Measurements from ENCODE around the gene SLC4A3. TPM values are rescaled to one million over a fixed set of nuclear protein-coding genes. Genes with fewer than 3 reads are reported as not detected.

SLC4A3 gene
- total and polyA plus RNA-seq, 2 of the 13 experiments (the other 11 are each of a cell fraction or from before 2014, with no cell fraction given): 0.18 to 0.95 TPM

DNA sequence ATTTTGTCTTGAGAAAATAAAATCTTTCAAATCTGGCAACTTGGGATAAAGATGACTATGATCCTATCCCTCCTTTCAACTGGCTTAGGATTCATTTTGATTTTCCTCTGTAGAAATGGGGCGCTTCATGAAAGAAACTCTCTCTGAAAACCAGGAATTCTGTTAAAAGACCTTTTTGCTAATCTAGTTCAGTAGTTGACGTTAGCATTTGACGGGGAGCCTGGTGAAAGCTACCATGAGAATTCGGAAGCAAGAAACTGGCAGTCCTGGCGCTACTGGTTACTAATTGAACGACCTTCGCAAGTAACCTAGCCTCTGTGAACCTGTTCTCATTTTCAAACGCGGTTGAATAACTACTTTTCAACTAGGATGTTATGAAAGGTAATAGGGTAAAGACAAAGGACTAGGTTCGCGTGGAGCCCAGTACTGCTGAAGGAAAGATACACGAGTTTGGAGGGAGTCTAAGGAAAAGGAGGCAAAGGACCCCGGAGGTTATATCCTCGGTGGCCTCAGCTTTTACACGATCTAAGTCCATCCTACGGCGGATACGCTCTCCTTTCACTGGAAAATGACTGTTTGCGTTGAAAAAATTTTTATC, 30.4 kb upstream of the SLC4A3 start (continued):
- TF ChIP-seq CBX2 (IDR thresholded peaks at IDR 0.05; ENCODE audit: low read depth, low read length) (no peak), CBX2 (CRISPR knock-in tag; IDR thresholded peaks at IDR 0.05; ENCODE audit: low read depth) (no peak), ZNF703 (CRISPR knock-in tag; IDR thresholded peaks at IDR 0.05; ENCODE audit: borderline replicate concordance) (no peak), ZNF251 (CRISPR knock-in tag; IDR thresholded peaks at IDR 0.05) (no peak), TBP (CRISPR knock-in tag; IDR thresholded peaks at IDR 0.05) (no peak), NR2F2 (IDR thresholded peaks at IDR 0.05; ENCODE audit: borderline replicate concordance, low read depth) (0 out of 2 replicates have a peak, but pooled peaks have one; percentile 8), ZNF776 (CRISPR knock-in tag; IDR thresholded peaks at IDR 0.05) (no peak), ZNF12 (CRISPR knock-in tag; IDR thresholded peaks at IDR 0.05) (no peak; the same call in 1 of the 2 replicates), TCF7L2 (IDR thresholded peaks at IDR 0.05; ENCODE audit: low read depth, low read length) (no peak), ZNF121 (CRISPR knock-in tag; IDR thresholded peaks at IDR 0.05) (no peak), RBM22 (optimal IDR thresholded peaks at IDR 0.05; ENCODE audit: low read length) (peak; percentile 64), HDAC2 (CRISPR knock-in tag; IDR thresholded peaks at IDR 0.05) (no peak), ATF7 (IDR thresholded peaks at IDR 0.05) (no peak), ATF7 (CRISPR knock-in tag; IDR thresholded peaks at IDR 0.05) (no peak), ZNF253 (CRISPR knock-in tag; IDR thresholded peaks at IDR 0.05; ENCODE audit: borderline replicate concordance) (no peak), GTF2F1 (IDR thresholded peaks at IDR 0.05; ENCODE audit: low read length) (no peak), ZSCAN30 (CRISPR knock-in tag; IDR thresholded peaks at IDR 0.05) (0 out of 2 replicates have a peak, but pooled peaks have one; percentile 74), ZSCAN20 (CRISPR knock-in tag; IDR thresholded peaks at IDR 0.05; ENCODE audit: borderline replicate concordance) (peak; percentile 64; the same call in 1 of the 2 replicates)
- TF ChIP-seq, protein P1, sequence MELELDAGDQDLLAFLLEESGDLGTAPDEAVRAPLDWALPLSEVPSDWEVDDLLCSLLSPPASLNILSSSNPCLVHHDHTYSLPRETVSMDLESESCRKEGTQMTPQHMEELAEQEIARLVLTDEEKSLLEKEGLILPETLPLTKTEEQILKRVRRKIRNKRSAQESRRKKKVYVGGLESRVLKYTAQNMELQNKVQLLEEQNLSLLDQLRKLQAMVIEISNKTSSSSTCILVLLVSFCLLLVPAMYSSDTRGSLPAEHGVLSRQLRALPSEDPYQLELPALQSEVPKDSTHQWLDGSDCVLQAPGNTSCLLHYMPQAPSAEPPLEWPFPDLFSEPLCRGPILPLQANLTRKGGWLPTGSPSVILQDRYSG (CRISPR knock-in tag; IDR thresholded peaks at IDR 0.05): 0 out of 2 replicates have a peak, but pooled peaks have one; percentile 20
- TF ChIP-seq, protein P2, sequence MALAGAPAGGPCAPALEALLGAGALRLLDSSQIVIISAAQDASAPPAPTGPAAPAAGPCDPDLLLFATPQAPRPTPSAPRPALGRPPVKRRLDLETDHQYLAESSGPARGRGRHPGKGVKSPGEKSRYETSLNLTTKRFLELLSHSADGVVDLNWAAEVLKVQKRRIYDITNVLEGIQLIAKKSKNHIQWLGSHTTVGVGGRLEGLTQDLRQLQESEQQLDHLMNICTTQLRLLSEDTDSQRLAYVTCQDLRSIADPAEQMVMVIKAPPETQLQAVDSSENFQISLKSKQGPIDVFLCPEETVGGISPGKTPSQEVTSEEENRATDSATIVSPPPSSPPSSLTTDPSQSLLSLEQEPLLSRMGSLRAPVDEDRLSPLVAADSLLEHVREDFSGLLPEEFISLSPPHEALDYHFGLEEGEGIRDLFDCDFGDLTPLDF (CRISPR knock-in tag; IDR thresholded peaks at IDR 0.05): peak; percentile 3; the same call in 1 of the 2 replicates
- TF ChIP-seq, protein P3, sequence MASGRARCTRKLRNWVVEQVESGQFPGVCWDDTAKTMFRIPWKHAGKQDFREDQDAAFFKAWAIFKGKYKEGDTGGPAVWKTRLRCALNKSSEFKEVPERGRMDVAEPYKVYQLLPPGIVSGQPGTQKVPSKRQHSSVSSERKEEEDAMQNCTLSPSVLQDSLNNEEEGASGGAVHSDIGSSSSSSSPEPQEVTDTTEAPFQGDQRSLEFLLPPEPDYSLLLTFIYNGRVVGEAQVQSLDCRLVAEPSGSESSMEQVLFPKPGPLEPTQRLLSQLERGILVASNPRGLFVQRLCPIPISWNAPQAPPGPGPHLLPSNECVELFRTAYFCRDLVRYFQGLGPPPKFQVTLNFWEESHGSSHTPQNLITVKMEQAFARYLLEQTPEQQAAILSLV (CRISPR knock-in tag; IDR thresholded peaks at IDR 0.05; ENCODE audit: borderline replicate concordance): no peak
- TF ChIP-seq, protein P4, sequence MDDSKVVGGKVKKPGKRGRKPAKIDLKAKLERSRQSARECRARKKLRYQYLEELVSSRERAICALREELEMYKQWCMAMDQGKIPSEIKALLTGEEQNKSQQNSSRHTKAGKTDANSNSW (CRISPR knock-in tag; IDR thresholded peaks at IDR 0.05; ENCODE audit: borderline replicate concordance): no peak
- TF ChIP-seq, protein P5, sequence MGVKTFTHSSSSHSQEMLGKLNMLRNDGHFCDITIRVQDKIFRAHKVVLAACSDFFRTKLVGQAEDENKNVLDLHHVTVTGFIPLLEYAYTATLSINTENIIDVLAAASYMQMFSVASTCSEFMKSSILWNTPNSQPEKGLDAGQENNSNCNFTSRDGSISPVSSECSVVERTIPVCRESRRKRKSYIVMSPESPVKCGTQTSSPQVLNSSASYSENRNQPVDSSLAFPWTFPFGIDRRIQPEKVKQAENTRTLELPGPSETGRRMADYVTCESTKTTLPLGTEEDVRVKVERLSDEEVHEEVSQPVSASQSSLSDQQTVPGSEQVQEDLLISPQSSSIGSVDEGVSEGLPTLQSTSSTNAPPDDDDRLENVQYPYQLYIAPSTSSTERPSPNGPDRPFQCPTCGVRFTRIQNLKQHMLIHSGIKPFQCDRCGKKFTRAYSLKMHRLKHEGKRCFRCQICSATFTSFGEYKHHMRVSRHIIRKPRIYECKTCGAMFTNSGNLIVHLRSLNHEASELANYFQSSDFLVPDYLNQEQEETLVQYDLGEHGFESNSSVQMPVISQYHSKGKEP (CRISPR knock-in tag; IDR thresholded peaks at IDR 0.05): no peak
- TF ChIP-seq, protein P6, sequence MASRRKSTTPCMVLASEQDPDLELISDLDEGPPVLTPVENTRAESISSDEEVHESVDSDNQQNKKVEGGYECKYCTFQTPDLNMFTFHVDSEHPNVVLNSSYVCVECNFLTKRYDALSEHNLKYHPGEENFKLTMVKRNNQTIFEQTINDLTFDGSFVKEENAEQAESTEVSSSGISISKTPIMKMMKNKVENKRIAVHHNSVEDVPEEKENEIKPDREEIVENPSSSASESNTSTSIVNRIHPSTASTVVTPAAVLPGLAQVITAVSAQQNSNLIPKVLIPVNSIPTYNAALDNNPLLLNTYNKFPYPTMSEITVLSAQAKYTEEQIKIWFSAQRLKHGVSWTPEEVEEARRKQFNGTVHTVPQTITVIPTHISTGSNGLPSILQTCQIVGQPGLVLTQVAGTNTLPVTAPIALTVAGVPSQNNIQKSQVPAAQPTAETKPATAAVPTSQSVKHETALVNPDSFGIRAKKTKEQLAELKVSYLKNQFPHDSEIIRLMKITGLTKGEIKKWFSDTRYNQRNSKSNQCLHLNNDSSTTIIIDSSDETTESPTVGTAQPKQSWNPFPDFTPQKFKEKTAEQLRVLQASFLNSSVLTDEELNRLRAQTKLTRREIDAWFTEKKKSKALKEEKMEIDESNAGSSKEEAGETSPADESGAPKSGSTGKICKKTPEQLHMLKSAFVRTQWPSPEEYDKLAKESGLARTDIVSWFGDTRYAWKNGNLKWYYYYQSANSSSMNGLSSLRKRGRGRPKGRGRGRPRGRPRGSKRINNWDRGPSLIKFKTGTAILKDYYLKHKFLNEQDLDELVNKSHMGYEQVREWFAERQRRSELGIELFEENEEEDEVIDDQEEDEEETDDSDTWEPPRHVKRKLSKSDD (CRISPR knock-in tag; IDR thresholded peaks at IDR 0.05; ENCODE audit: low read depth): 0 out of 2 replicates have a peak, but pooled peaks have one; percentile 12
